ENCODE data around the gene EARS2. TPM values are rescaled to one million over a fixed set of nuclear protein-coding genes. Genes with fewer than 3 reads are reported as not detected.
"Not testable (repeated sequence)": the region's sequence is repeated elsewhere in the genome, so short reads cannot be mapped to it uniquely, and the experiment has no call there.

The EARS2 gene
- total and polyA plus RNA-seq, 3 donors from 2014 or later: 32.3 to 76.7 (median 55.9) TPM

DNA sequence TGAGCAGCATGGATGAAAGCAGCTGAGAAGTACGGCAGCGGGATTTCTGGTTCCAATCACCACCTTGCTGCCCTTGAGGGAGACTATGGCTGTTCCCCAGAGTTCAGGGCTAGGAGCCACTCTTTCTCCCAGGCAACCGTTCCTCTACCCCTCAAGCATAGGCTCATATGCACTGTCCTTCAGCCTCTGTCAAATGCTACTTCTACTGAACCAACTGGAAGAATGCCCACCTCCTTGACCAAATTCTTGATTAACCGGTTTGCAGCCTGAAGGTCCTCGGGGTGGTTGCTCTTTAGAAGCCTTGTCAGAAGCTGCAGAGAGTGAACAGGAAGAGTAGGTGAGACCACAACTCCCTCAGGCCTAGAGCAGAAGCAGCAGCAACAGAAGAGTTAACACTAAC, 70.7 kb downstream of the EARS2 start:
- no peaks in the 10 kb centered on the region for H3K36me3 ChIP-seq (ENCODE audit: low read depth, missing control alignments)
- H3K27me3 ChIP-seq: no peaks in the 10 kb centered on the region
- H3K4me3 ChIP-seq: no peak overlapping the region
- intact Hi-C loops (cut with DNase I; ENCODE audit: low total_unique reads): no loop called here
- 88 to 89% methylated on average over 5 of the region's 5 CpGs for WGBS, 2 donors
- H3K4me1 ChIP-seq: no peaks in the 10 kb centered on the region
- TF ChIP-seq POLR2A (IDR thresholded peaks at IDR 0.05): no peak
- TF ChIP-seq, protein P1, sequence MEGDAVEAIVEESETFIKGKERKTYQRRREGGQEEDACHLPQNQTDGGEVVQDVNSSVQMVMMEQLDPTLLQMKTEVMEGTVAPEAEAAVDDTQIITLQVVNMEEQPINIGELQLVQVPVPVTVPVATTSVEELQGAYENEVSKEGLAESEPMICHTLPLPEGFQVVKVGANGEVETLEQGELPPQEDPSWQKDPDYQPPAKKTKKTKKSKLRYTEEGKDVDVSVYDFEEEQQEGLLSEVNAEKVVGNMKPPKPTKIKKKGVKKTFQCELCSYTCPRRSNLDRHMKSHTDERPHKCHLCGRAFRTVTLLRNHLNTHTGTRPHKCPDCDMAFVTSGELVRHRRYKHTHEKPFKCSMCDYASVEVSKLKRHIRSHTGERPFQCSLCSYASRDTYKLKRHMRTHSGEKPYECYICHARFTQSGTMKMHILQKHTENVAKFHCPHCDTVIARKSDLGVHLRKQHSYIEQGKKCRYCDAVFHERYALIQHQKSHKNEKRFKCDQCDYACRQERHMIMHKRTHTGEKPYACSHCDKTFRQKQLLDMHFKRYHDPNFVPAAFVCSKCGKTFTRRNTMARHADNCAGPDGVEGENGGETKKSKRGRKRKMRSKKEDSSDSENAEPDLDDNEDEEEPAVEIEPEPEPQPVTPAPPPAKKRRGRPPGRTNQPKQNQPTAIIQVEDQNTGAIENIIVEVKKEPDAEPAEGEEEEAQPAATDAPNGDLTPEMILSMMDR (IDR thresholded peaks at IDR 0.05): no peak
- H3K27ac ChIP-seq: no peak overlapping the region
- H3K9me3 ChIP-seq: no peaks in the 10 kb centered on the region
- DNase-seq: no peak

DNA sequence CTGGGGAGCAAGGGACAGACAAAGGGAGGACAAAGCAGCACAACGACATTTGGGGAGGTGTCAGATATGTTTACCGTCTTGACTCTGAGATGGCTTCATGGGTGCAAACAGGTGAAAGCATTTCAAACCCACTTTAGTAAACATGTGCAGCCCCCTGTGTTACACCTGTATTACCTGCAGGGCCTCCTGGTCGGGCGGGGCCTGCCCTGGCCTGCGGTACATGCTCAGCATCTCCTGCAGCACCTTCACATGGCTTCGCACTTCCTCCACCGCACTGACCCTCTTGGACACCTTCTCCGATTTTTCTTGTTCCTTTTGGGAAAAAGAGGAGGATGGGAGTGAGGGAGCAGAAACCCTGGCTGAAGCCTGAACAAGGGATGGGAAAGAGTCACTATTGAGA, 71.3 kb downstream of the EARS2 start:
- intact Hi-C loops (cut with DNase I; ENCODE audit: low total_unique reads): no loop called here
- Histone ChIP-seq H3K27me3 (no peaks in the 10 kb centered on the region), H3K4me3 (no peak overlapping the region), H3K9me3 (no peaks in the 10 kb centered on the region), H3K4me1 (no peaks in the 10 kb centered on the region), H3K36me3 (ENCODE audit: low read depth, missing control alignments) (no peaks in the 10 kb centered on the region), H3K27ac (no peak overlapping the region)
- TF ChIP-seq POLR2A (IDR thresholded peaks at IDR 0.05): no peak
- TF ChIP-seq, protein P1 (IDR thresholded peaks at IDR 0.05): no peak
- 95 to 96% methylated on average over 8 of the region's 8 CpGs for whole genome bisulfite sequencing, 2 donors
- DNase-seq: no peak

DNA sequence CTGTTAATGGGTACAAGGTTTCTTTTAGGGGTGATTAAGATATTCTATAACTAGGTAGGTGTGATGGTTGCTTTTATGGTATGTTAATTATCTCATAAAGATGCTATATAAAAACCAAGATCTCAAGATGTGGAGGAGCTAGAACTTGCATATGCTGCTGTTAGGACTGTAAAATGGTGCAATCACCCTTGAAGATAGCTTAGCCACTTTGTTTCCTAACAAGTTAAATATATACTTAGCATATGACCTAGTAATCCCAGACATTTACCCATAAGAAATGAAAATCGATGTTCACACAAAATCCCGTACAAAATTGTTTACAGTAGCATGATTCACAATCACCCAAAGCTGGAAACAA, 71.9 kb downstream of the EARS2 start:
- 87 to 93% methylated on average over 2 of the region's 2 CpGs for WGBS, 2 donors
- no peaks in the 10 kb centered on the region for H3K36me3 ChIP-seq (ENCODE audit: low read depth, missing control alignments)

DNA sequence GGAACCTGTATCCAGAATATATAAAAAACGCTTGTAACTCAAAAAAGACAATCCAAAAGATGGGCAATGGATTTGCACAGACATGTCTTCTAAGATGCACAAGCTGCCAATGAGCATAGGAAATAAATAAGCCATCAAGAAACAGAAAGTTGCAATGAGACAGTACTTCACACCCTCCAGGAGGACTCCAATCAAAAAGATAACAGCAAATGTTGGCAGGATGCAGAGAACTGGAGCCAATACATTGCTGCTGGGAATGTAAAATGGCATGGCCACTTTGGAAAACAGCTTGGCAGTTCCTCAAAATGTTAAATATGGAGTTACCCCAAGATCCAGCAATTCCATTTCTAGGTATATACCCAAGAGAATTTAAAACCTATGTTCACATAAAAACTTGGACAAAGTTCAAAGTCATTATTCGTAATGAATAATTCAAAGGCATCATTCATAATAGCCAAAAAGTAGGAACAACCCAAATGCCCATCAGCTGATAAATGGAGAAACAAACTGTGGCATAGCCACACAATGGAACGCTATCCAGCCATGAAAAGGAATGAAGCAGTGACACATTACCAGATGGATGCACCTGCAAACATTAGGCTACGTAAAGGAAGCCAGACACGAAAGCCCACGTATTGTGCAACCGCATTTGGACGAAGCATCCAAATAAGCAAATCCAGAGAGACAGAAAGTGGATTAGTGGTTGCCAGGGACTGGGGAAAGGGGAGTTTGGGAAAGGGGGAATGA, 72.5 kb downstream of the EARS2 start:
- H3K27me3 ChIP-seq: no peaks in the 10 kb centered on the region
- 88 to 90% methylated on average over 8 of the region's 8 CpGs for whole genome bisulfite sequencing, 2 donors
- no peak for TF ChIP-seq POLR2A (IDR thresholded peaks at IDR 0.05)
- TF ChIP-seq, protein P1 (IDR thresholded peaks at IDR 0.05): no peak
- no peaks in the 10 kb centered on the region for H3K4me1 ChIP-seq
- H3K4me3 ChIP-seq: no peak overlapping the region
- DNase-seq: no peak
- intact Hi-C loops (cut with DNase I; ENCODE audit: low total_unique reads): no loop called here
- H3K9me3 ChIP-seq: no peaks in the 10 kb centered on the region
- no peaks in the 10 kb centered on the region for H3K36me3 ChIP-seq (ENCODE audit: low read depth, missing control alignments)
- H3K27ac ChIP-seq: no peak overlapping the region

More for the DNA sequence above, 71.9 kb downstream of the EARS2 start:
- H3K4me1 ChIP-seq: no peaks in the 10 kb centered on the region
- intact Hi-C loops (cut with DNase I; ENCODE audit: low total_unique reads): no loop called here
- no peak for DNase-seq
- H3K9me3 ChIP-seq: no peaks in the 10 kb centered on the region
- no peaks in the 10 kb centered on the region for H3K27me3 ChIP-seq
- no peak overlapping the region for H3K4me3 ChIP-seq
- H3K27ac ChIP-seq: no peak overlapping the region
- TF ChIP-seq POLR2A (IDR thresholded peaks at IDR 0.05): no peak
- TF ChIP-seq, protein P1 (IDR thresholded peaks at IDR 0.05): no peak

DNA sequence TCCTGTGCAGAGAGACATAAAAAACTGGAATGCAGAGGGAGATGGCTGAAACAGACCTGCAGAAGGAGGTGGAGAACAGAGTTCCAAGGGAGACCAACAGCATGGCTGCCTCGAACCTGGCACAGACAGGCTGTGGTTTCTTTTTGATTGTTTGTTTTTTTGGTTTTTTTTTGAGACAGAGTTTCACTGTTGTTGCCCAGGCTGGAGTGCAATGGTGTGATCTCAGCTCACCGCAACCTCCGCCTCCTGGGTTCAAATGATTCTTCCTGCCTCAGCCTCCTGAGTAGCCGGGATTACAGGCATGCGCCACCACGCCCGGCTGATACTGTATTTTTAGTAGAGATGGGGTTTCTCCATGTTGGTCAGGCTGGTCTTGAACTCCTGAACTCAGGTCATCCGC, 73.7 kb downstream of the EARS2 start:
- DNase-seq; H3K9me3 ChIP-seq; H3K27me3 ChIP-seq; intact Hi-C loops (cut with DNase I; ENCODE audit: low total_unique reads); H3K36me3 ChIP-seq (ENCODE audit: low read depth, missing control alignments); H3K4me1 ChIP-seq; H3K27ac ChIP-seq; H3K4me3 ChIP-seq: not testable (repeated sequence)
- WGBS, 2 donors: 96 to 97% methylated on average over 8 of the region's 8 CpGs
